Activated CD4-positive, alpha-beta memory T cell treated with anti-CD3 and anti-CD28 coated beads, Interleukin-2, amount 10 ng/mL, durations not matched to agents 7 days and 5 days (primary cell): ENCODE data around the gene ACAN. TPM values are rescaled to one million over a fixed set of nuclear protein-coding genes. Genes with fewer than 3 reads are reported as not detected.

Experiments
- CTCF ChIA-PET: fragments of 350-600 bp; sonication (Branson Sonifier 250); formaldehyde crosslinking; loops from one replicate; lab custom pipeline; 2021; ENCODE audit warnings: antibody characterized with exemption, inconsistent platforms; lab: Charles Lee
- POLR2A ChIA-PET: fragments of 350-600 bp; sonication (Branson Sonifier 250); formaldehyde crosslinking; loops from one replicate; lab custom pipeline; 2021; ENCODE audit warnings: antibody characterized with exemption; lab: Charles Lee
- DNase-seq: peaks from one replicate; pipeline ENCODE4 v3.0.0-alpha.2; 2020
- H3K27ac Mint-ChIP-seq: one replicate; pipeline ENCODE4 v1.8.0; 2021; ENCODE audit warnings: mild to moderate bottlenecking, mixed read lengths
- H3K27me3 Mint-ChIP-seq: one replicate; pipeline ENCODE4 v1.8.0; 2021; ENCODE audit warnings: mixed read lengths
- H3K36me3 Mint-ChIP-seq: one replicate; pipeline ENCODE4 v1.8.0; 2021; ENCODE audit warnings: low read depth, mixed read lengths
- H3K4me1 Mint-ChIP-seq: one replicate; pipeline ENCODE4 v1.8.0; 2021; ENCODE audit warnings: mixed read lengths
- H3K4me3 Mint-ChIP-seq: one replicate; pipeline ENCODE4 v1.8.0; 2021; ENCODE audit warnings: mild to moderate bottlenecking, mixed read lengths
- H3K9me3 Mint-ChIP-seq: one replicate; pipeline ENCODE4 v1.8.0; 2021; ENCODE audit warnings: mixed read lengths
- total RNA-seq, 2 experiments: library from RNA; stranded (reverse); gene quantifications; one replicate each; pipeline ENCODE4 v1.2.3, GENCODE V29; 2021

ACAN gene
- total RNA-seq = not detected

DNA sequence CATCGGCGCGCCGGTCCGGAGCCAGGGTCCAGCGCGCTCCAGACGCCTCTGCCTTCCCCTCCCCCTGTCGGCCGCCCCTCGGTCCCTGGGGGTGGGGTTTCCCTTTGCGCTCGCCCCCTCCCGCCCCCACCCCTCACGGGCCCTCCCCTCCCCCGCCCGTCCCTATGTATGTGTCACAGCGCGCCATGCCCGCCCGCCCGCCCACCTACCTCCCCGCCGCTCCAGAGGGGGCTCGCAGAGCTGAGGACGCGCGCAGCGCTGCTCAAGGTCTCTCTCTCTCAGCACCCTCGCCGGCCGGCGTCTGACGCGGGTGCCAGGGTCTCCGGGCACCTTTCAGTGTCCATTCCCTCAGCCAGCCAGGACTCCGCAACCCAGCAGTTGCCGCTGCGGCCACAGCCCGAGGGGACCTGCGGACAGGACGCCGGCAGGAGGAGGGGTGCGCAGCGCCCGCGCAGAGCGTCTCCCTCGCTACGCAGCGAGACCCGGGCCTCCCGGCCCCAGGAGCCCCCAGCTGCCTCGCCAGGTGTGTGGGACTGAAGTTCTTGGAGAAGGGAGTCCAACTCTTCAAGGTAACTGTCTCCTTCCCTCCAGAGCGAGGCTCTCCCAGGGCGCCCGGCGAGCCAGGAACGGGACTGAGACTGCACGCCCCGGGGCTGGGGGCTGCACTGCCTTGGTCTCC lies at the start of gene ACAN:
Gene ACAN, plus strand, starts transcription at position 196 of the 679 bp plus-strand sequence. CDS start 32,771 bp downstream, outside the sequence.
- no peak for DNase-seq
- ChIA-PET POLR2A (no interaction called here), CTCF (no interaction called here)
- Mint-ChIP-seq H3K4me1 (peaks cover 2% of the 10 kb centered on the region), H3K36me3 (no peaks in the 10 kb centered on the region), H3K4me3 (no peak within 1 kb of the TSS), H3K27ac (no peak within 1 kb of the TSS), H3K27me3 (peaks cover 55% of the 10 kb centered on the region), H3K9me3 (no peaks in the 10 kb centered on the region)

DNA sequence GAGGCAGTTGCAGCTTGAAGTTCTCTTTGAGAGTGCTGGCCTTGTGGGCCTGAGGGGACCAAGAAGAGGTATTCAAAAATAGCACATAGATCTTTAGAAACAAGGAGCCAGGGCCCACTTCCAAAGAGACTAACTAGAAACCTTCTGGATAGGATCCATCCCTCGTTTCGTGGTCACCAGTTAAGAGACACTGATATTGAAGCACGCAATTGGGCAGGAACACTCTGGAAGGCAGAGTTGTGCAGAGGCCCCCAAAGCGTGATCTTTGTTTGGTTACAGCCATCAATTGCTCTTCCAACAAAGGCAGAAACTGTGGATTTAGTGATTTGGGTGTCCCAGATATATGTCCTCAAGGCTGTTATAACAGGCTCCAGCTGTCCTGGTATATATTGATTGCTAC lies 46.7 kb upstream of the ACAN start:
- no peaks in the 10 kb centered on the region for H3K9me3 Mint-ChIP-seq
- CTCF ChIA-PET = no interaction called here
- no peak overlapping the region for H3K4me3 Mint-ChIP-seq
- POLR2A ChIA-PET = no interaction called here
- no peak for DNase-seq
- H3K36me3 Mint-ChIP-seq = no peaks in the 10 kb centered on the region
- no peak overlapping the region for H3K27ac Mint-ChIP-seq
- peaks cover 21% of the 10 kb centered on the region for H3K27me3 Mint-ChIP-seq
- no peaks in the 10 kb centered on the region for H3K4me1 Mint-ChIP-seq

DNA sequence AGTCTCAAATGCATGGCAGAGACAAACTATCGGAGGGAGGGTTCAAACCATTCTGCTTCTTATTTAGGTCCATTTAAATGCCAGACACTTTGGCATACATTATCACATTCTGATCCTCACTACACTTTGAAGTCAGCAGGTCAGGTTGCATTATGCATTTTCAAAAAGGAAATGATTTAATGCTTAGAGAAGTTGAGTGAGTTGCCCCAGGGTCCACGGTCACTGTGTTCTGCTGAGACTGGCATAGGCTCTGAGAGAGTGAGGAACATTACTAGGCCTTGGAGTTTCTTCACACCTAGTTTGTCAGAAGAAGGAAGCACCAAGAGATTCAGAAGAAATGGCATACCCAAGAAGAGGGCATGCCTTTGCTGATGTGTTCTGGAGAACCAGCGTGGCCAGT lies 46.3 kb upstream of the ACAN start:
- H3K27ac Mint-ChIP-seq = no peak overlapping the region
- POLR2A ChIA-PET = no interaction called here
- no peaks in the 10 kb centered on the region for H3K9me3 Mint-ChIP-seq
- no peaks in the 10 kb centered on the region for H3K4me1 Mint-ChIP-seq
- CTCF ChIA-PET = no interaction called here
- no peak for DNase-seq
- H3K36me3 Mint-ChIP-seq = no peaks in the 10 kb centered on the region
- no peak overlapping the region for H3K4me3 Mint-ChIP-seq
- H3K27me3 Mint-ChIP-seq = peaks cover 21% of the 10 kb centered on the region

DNA sequence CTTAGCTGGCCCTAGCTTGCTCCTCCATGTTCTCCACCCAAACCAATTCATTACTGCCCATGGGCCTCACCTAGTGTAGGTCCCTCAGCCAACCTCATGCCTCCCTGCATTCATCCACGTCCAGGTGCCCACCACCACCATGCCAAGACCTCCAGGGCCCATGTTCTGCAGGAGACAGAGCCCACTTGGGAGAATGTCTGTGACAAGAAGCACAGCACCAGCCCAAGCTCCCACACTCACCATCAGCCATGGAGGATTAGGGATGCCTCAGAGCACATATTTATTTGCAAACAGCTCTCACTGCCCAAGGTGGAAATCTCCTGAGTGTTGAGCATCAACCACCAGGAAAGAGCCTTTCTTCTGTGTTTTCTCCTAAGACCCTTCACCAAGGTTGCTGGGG lies 43.4 kb upstream of the ACAN start:
- H3K4me1 Mint-ChIP-seq = no peaks in the 10 kb centered on the region
- ChIA-PET POLR2A (no interaction called here), CTCF (no interaction called here)
- no peak overlapping the region for H3K27ac Mint-ChIP-seq
- H3K4me3 Mint-ChIP-seq = no peak overlapping the region
- peaks cover 8% of the 10 kb centered on the region for H3K27me3 Mint-ChIP-seq
- H3K9me3 Mint-ChIP-seq = no peaks in the 10 kb centered on the region
- H3K36me3 Mint-ChIP-seq = no peaks in the 10 kb centered on the region
- no peak for DNase-seq

DNA sequence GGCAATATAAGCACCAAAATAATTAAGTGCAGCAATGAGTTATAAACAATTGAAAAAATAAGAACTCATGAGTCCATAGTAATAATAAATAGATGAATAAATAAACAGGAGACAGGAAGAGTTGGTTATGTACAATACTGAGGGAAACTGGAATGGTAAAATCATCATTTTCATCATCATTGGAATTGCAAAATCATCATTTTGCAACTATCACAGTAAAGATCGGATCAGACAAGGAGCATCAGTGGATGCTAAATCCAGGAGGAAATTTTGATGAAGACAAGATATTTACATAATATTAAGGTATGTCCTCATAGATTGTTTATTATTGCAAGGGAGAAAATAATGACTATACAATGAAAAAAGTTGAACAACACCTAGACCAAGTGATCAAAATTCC lies 38.8 kb upstream of the ACAN start:
- DNase-seq = no peak
- no peaks in the 10 kb centered on the region for H3K9me3 Mint-ChIP-seq
- no peaks in the 10 kb centered on the region for H3K4me1 Mint-ChIP-seq
- no peaks in the 10 kb centered on the region for H3K36me3 Mint-ChIP-seq
- H3K4me3 Mint-ChIP-seq = no peak overlapping the region
- ChIA-PET POLR2A (no interaction called here), CTCF (no interaction called here)
- peaks cover 19% of the 10 kb centered on the region for H3K27me3 Mint-ChIP-seq
- no peak overlapping the region for H3K27ac Mint-ChIP-seq

DNA sequence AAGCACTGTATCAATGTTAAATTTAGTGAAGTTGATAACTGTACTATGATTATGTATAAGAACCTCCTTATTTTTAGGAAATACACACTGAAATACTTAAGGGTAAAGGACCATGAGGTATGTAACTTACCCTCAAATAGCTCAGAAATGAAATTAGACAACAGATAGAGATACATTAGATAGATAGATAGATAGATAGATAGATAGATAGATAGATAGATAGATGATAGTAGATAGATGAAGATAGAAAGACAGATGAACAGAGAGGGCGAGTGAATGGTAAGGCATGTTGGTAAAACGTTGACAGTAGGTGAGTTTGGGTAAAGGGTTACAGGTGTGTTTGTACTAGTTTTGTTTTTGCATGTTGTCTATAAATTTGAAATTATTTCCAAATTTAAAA lies 38.0 kb upstream of the ACAN start:
- H3K27me3 Mint-ChIP-seq = peaks cover 24% of the 10 kb centered on the region
- H3K9me3 Mint-ChIP-seq = peaks cover 4% of the 10 kb centered on the region
- H3K36me3 Mint-ChIP-seq = peaks cover 3% of the 10 kb centered on the region
- CTCF ChIA-PET = no interaction called here
- H3K4me1 Mint-ChIP-seq = no peaks in the 10 kb centered on the region
- no peak for DNase-seq
- H3K4me3 Mint-ChIP-seq = no peak overlapping the region
- POLR2A ChIA-PET = no interaction called here
- H3K27ac Mint-ChIP-seq = no peak overlapping the region

DNA sequence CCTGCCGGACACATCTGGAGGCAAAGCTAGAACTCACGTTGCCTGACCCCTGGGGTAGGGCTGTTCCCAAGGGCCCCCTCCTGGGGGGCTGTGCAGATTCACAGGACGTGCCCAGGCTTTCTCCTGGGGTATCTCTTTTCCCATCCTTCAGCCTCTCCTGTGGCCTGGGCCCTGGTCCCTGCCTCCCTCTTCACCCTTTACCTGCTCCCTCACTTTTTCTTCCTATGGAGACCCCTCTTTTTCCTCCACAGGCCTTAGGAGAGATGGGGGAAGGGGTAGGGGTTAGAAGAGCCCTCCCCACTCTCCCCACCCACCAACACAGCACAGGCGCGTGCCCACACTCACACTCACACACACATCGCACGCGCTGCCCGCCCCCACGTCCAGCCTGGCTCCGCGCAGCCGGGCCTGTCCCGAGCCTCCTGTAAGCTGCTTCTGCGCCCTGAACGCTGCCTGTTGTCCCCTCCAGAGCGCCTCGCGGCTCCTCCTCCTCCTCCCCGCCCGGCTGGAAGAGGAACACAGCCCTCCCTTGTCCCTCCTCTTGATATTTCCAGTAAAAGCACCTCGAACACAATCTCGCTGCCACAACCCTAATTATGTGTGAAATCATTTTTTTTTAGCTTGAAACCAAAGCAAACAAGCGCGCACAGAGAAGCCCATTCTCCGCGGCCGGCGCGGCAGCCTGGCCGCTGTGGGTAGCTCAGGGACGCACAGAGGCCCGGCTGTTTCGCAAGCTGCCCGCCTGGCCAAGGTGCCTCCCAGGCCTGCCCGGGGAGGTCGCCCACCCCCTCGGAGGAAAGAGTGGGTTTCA lies 33.9 kb upstream of the ACAN start:
- Mint-ChIP-seq H3K36me3 (peaks cover 4% of the 10 kb centered on the region), H3K4me1 (no peaks in the 10 kb centered on the region), H3K27ac (no peak overlapping the region), H3K9me3 (peaks cover 10% of the 10 kb centered on the region), H3K27me3 (peaks cover 33% of the 10 kb centered on the region), H3K4me3 (no peak overlapping the region)
- ChIA-PET CTCF (no interaction called here), POLR2A (no interaction called here)
- DNase-seq = no peak

DNA sequence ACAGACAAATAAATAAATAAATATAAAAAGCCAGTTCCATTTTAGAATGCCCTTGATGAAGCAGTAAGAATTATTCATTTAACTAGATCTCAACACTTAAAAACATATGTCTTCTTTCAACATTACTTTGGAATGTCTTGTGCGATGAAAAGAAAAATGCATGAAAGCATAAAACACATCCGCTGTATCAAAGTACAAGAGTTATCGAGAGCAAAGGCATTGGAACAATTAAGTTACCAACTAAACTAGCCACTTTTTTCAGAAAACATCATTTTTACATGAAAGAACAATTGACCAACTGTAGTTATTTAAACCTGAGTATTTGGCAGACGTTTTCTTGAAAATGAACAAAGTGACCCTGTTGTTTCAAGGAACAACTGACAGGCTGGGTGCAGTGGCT lies 27.5 kb upstream of the ACAN start:
- ChIA-PET CTCF (no interaction called here), POLR2A (no interaction called here)
- Mint-ChIP-seq H3K4me1 (no peaks in the 10 kb centered on the region), H3K36me3 (no peaks in the 10 kb centered on the region), H3K9me3 (peaks cover 8% of the 10 kb centered on the region), H3K27me3 (peaks cover 17% of the 10 kb centered on the region), H3K27ac (no peak overlapping the region), H3K4me3 (no peak overlapping the region)
- no peak for DNase-seq

DNA sequence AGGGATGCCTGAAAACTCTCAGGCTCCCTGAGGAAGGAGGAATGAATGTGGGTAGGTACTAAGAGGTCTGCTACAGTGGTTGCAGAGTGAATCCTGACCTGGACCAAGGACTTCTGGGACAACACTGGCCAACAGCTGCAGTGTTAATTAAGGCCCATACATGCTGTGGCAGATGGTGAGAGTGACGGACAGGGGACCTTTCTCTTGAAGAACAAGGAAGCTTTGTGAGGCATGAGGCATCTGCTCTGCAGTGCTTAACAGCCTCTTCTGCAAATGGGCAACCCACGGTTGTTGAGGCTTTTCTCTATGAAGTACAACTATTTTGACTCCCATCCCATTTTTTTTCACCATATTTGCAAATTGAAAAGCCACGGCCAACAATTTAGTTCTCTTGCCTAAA lies 26.6 kb upstream of the ACAN start:
- no peak for DNase-seq
- Mint-ChIP-seq H3K36me3 (no peaks in the 10 kb centered on the region), H3K4me3 (no peak overlapping the region), H3K27ac (no peak overlapping the region), H3K27me3 (peaks cover 16% of the 10 kb centered on the region), H3K9me3 (peaks cover 7% of the 10 kb centered on the region), H3K4me1 (no peaks in the 10 kb centered on the region)
- ChIA-PET CTCF (no interaction called here), POLR2A (no interaction called here)

DNA sequence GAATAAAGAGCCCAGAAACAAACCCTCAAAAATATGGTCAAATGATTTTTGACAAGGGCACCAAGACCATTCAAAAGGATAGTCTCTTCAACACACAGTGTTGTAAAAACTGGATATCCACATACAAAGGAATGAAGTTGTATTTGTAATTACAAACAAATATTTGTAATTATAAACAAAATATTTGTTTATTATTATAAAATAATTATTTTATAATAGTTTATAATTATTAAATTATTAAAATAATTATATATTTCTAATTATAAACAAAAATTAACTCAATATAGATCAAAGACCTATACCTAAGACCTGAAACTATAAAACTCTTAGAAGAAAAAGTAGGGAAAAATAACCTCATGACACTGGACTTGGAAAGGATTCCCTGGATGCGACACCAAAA lies 23.3 kb upstream of the ACAN start:
- POLR2A ChIA-PET = no interaction called here
- CTCF ChIA-PET = no interaction called here
- H3K36me3 Mint-ChIP-seq = no peaks in the 10 kb centered on the region
- no peak overlapping the region for H3K27ac Mint-ChIP-seq
- H3K4me1 Mint-ChIP-seq = no peaks in the 10 kb centered on the region
- peaks cover 21% of the 10 kb centered on the region for H3K27me3 Mint-ChIP-seq
- peaks cover 4% of the 10 kb centered on the region for H3K9me3 Mint-ChIP-seq
- no peak overlapping the region for H3K4me3 Mint-ChIP-seq
- no peak for DNase-seq

DNA sequence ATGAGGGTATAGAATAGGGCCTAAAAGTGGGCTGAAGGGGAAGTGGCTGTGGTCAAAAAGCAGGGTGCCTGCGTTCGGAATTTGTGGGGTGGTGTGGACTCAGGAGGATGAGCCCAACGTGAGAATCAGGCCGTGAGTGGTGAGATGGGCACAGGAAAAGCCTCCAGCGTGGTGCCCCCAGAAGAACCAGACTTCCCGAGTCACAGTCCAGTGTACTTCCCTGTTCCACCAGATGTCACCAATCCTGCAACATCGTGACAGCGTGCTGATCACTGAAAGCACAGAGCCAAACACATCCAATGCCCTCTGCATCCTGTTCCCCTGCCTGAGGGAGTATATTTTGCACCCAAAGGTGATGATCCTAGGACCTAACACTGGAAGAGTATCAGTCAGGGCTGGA lies 20.8 kb upstream of the ACAN start:
- DNase-seq = no peak
- Mint-ChIP-seq H3K9me3 (no peaks in the 10 kb centered on the region), H3K36me3 (no peaks in the 10 kb centered on the region), H3K27me3 (peaks cover 26% of the 10 kb centered on the region), H3K4me3 (no peak overlapping the region), H3K4me1 (no peaks in the 10 kb centered on the region), H3K27ac (no peak overlapping the region)
- ChIA-PET CTCF (no interaction called here), POLR2A (no interaction called here)

DNA sequence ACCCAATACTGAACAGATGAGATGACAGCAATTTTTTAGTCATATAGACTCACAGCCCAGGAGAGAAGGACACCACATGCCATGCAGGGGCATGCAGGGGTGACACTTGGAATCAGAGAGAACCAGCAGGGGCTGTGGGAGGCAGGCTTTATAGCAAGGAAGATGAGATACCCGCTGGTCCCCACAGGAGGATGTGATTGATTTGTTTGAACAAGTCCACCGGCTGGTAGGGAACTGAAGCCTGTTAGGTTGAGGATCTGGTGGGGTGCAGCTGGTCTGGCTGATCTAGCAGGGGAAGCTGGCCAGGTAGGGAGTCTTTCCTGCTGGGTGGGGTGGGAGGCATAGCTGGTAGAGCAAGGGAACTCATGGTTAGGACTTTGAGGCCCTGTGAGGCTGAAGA lies 18.0 kb upstream of the ACAN start:
- Mint-ChIP-seq H3K4me1 (no peaks in the 10 kb centered on the region), H3K27me3 (peaks cover 24% of the 10 kb centered on the region), H3K4me3 (no peak overlapping the region), H3K36me3 (no peaks in the 10 kb centered on the region), H3K9me3 (no peaks in the 10 kb centered on the region), H3K27ac (no peak overlapping the region)
- ChIA-PET CTCF (no interaction called here), POLR2A (no interaction called here)
- no peak for DNase-seq

DNA sequence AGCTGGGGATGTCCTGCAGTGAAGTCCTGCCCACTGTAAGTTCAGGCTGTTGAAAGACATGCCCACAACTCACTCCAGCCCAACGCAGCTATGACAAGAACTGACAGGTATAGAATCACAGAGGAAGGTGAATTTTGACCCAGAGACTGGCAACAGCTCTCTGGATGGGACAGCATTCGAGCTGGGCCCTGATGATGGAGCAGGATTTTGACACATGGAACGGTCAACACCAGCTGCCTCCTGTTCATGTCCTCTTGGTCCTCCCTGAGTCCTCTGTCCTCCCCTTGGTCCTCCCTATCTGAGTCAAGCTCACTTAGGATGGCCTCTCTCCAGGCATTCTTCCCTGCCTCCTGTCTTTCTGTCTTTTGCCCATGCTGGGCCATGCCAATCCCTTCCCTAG lies 15.2 kb upstream of the ACAN start:
- no peak for DNase-seq
- H3K36me3 Mint-ChIP-seq = no peaks in the 10 kb centered on the region
- H3K4me1 Mint-ChIP-seq = no peaks in the 10 kb centered on the region
- H3K4me3 Mint-ChIP-seq = no peak overlapping the region
- H3K27ac Mint-ChIP-seq = no peak overlapping the region
- H3K27me3 Mint-ChIP-seq = peaks cover 25% of the 10 kb centered on the region
- ChIA-PET CTCF (no interaction called here), POLR2A (no interaction called here)
- H3K9me3 Mint-ChIP-seq = no peaks in the 10 kb centered on the region

DNA sequence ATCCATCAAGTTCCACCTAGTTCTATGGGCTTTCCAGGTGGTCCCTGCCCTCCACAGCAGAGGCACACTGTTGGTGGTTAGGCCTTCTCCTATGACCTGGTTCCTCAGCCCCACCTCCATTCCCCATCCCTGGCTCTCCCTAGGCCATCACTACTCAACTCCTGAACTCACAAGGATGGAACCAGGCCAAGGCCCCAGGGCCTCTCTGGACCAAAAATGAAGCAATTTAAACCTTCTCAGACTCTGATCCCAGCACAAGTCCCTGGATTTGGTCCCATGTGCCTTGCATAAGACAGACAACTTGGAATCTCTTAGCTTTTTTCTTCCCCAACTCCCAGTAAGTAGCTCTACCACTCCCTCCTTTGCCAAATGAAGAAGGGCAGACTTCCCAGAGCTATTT lies 14.4 kb upstream of the ACAN start:
- H3K4me1 Mint-ChIP-seq = no peaks in the 10 kb centered on the region
- ChIA-PET CTCF (interaction anchor here (0.6 kb wide), 1 partner anchor 416 kb away, joined by 3 read pairs; no protein-coding TSS in a partner anchor), POLR2A (no interaction called here)
- no peaks in the 10 kb centered on the region for H3K9me3 Mint-ChIP-seq
- H3K27me3 Mint-ChIP-seq = peaks cover 31% of the 10 kb centered on the region
- no peak for DNase-seq
- H3K36me3 Mint-ChIP-seq = no peaks in the 10 kb centered on the region
- no peak overlapping the region for H3K27ac Mint-ChIP-seq
- H3K4me3 Mint-ChIP-seq = no peak overlapping the region
